PC-9 (cell line): ENCODE measurements around the gene NT5C2. TPM values are rescaled to one million over a fixed set of nuclear protein-coding genes. Genes with fewer than 3 reads are reported as not detected.

ENCODE experiments used
- BruUV-seq: library from RNA; stranded (reverse); fragments of 400-500 nt; replicated peaks from 2 replicates; lab custom pipeline; 2021; lab: Mats Ljungman, UMichigan
- CTCF ChIA-PET: fragments of 300-600 bp; sonication (Branson Sonifier 250); formaldehyde crosslinking; loops from one replicate; lab custom pipeline; 2022; ENCODE audit warnings: antibody characterized with exemption; lab: Charles Lee
- POLR2A ChIA-PET: fragments of 300-600 bp; sonication (Branson Sonifier 250); formaldehyde crosslinking; loops from one replicate; lab custom pipeline; 2022; ENCODE audit warnings: antibody characterized with exemption; ENCODE audit not compliant: unreplicated experiment; lab: Charles Lee
- DNase-seq, 2 experiments: peaks; one replicate each; pipeline versions ENCODE4 v3.0.0 to v3.0.0-alpha.2; 2015 to 2022; ENCODE audit warnings: mixed read lengths in 1 of 2
- H2AFZ ChIP-seq: fragments of 200-600 bp; sonication (generic); 2 replicates; pipeline ENCODE4 v1.8.1; 2017; ENCODE audit warnings: antibody characterized with exemption
- H3F3A ChIP-seq: fragments of 200-600 bp; sonication (generic); 2 replicates; pipeline ENCODE4 v1.8.1; 2017; ENCODE audit warnings: antibody characterized with exemption, mild to moderate bottlenecking, low read depth; ENCODE audit not compliant: insufficient read depth
- H3K27ac ChIP-seq: fragments of 200-600 bp; sonication (generic); 2 replicates; pipeline ENCODE4 v1.6.1; 2016; ENCODE audit warnings: mixed run types
- H3K27me3 ChIP-seq: fragments of 200-600 bp; sonication (generic); 2 replicates; pipeline ENCODE4 v1.6.1; 2016; ENCODE audit warnings: low read depth, mixed run types; ENCODE audit not compliant: insufficient read depth
- H3K36me3 ChIP-seq: fragments of 200-600 bp; sonication (generic); 2 replicates; pipeline ENCODE4 v1.6.1; 2016; ENCODE audit warnings: low read depth, mixed run types
- H3K4me1 ChIP-seq: fragments of 200-600 bp; sonication (generic); replicated peaks from 2 replicates; pipeline ENCODE4 v1.6.1; 2016; ENCODE audit warnings: mixed run types; ENCODE audit not compliant: insufficient read depth
- H3K4me2 ChIP-seq: fragments of 200-600 bp; sonication (generic); 2 replicates; pipeline ENCODE4 v1.6.1; 2017; ENCODE audit warnings: mixed run types
- H3K4me3 ChIP-seq: fragments of 200-600 bp; sonication (generic); 2 replicates; pipeline ENCODE4 v1.6.1; 2016; ENCODE audit warnings: mixed run types
- H3K79me2 ChIP-seq: fragments of 200-600 bp; sonication (generic); 2 replicates; pipeline ENCODE4 v1.6.1; 2017; ENCODE audit warnings: low read depth, mixed run types
- H3K9me2 ChIP-seq: fragments of 200-600 bp; sonication (generic); 2 replicates; pipeline ENCODE4 v1.8.1; 2017; ENCODE audit warnings: mild to moderate bottlenecking; ENCODE audit not compliant: insufficient read depth
- H3K9me3 ChIP-seq: fragments of 200-600 bp; sonication (generic); 2 replicates; pipeline ENCODE4 v1.8.1; 2016; ENCODE audit warnings: low read depth; ENCODE audit not compliant: insufficient read depth
- H4K20me1 ChIP-seq: fragments of 200-600 bp; sonication (generic); 2 replicates; pipeline ENCODE4 v1.8.1; 2017; ENCODE audit not compliant: insufficient read depth
- CTCF ChIP-seq: fragments of 200-600 bp; sonication (generic); conservative IDR thresholded peaks from 2 replicates; pipeline ENCODE4 v1.6.1; 2017; ENCODE audit warnings: mixed run types, antibody characterized with exemption, mild to moderate bottlenecking, moderate library complexity
- EZH2 ChIP-seq: fragments of 200-600 bp; sonication (generic); IDR thresholded peaks from 2 replicates; pipeline ENCODE4 v1.8.0; 2017; ENCODE audit warnings: antibody characterized with exemption, low read depth
- intact Hi-C: fragments of 100-400 bp; cut with micrococcal nuclease; formaldehyde crosslinking; loops from one replicate; pipeline ENCODE4 v1.10.0; 2022; ENCODE audit not compliant: unreplicated experiment
- total RNA-seq: library from RNA; stranded (reverse); gene quantifications from 2 replicates; pipeline ENCODE4 v1.2.3, GENCODE V29; 2021

NT5C2 gene
- total RNA-seq, 1 experiment from 2014 or later = 67.9 TPM

- ChIA-PET CTCF (no interaction called here), POLR2A (no interaction called here)
- Histone ChIP-seq H3K27me3 (no peaks in the 10 kb centered on the region), H3K9me2 (no peaks in the 10 kb centered on the region), H3K79me2 (no peaks in the 10 kb centered on the region), H3K4me2 (no peak overlapping the region), H2AFZ (no peak overlapping the region), H3K36me3 (no peaks in the 10 kb centered on the region), H4K20me1 (no peaks in the 10 kb centered on the region), H3K9me3 (no peaks in the 10 kb centered on the region), H3F3A (peaks cover 16% of the 10 kb centered on the region), H3K4me1 (no peaks in the 10 kb centered on the region), H3K4me3 (no peak overlapping the region), H3K27ac (no peak overlapping the region)
- TF ChIP-seq EZH2 (no peak), CTCF (no peak)
- DNase-seq = no peak
- BruUV-seq = no TSS peak
- intact Hi-C loops = no loop called here
These were observed 114.0 kb downstream of the NT5C2 start for GRCh38 chr10:103079100-103079499.

GRCh38 chr10:103078676-103079075, 114.4 kb downstream of the NT5C2 start:
- Histone ChIP-seq H3K9me3 (no peaks in the 10 kb centered on the region), H3K4me1 (no peaks in the 10 kb centered on the region), H3K27ac (no peak overlapping the region), H3K4me2 (no peak overlapping the region), H3K27me3 (no peaks in the 10 kb centered on the region), H3F3A (peaks cover 16% of the 10 kb centered on the region), H3K36me3 (no peaks in the 10 kb centered on the region), H2AFZ (no peak overlapping the region), H3K79me2 (no peaks in the 10 kb centered on the region), H3K4me3 (no peak overlapping the region), H3K9me2 (no peaks in the 10 kb centered on the region), H4K20me1 (no peaks in the 10 kb centered on the region)
- intact Hi-C loops = no loop called here
- POLR2A ChIA-PET = no interaction called here
- TF ChIP-seq CTCF (no peak), EZH2 (no peak)
- BruUV-seq = no TSS peak
- CTCF ChIA-PET = no interaction called here
- no peak for DNase-seq

- BruUV-seq = no TSS peak
- no peak for DNase-seq
These were observed 114.8 kb downstream of the NT5C2 start for GRCh38 chr10:103078309-103078615.

More at GRCh38 chr10:103078309-103078615, 114.8 kb downstream of the NT5C2 start:
- ChIA-PET CTCF (no interaction called here), POLR2A (no interaction called here)
- Histone ChIP-seq H3K27ac (no peak overlapping the region), H2AFZ (no peak overlapping the region), H4K20me1 (no peaks in the 10 kb centered on the region), H3F3A (peaks cover 15% of the 10 kb centered on the region), H3K4me1 (no peaks in the 10 kb centered on the region), H3K9me3 (no peaks in the 10 kb centered on the region), H3K4me3 (no peak overlapping the region), H3K36me3 (no peaks in the 10 kb centered on the region), H3K4me2 (no peak overlapping the region), H3K79me2 (no peaks in the 10 kb centered on the region), H3K9me2 (no peaks in the 10 kb centered on the region), H3K27me3 (no peaks in the 10 kb centered on the region)
- no peak for TF ChIP-seq EZH2
- TF ChIP-seq CTCF = no peak
- intact Hi-C loops = no loop called here
